Epithelial cell of esophagus (primary cell): Measurements from ENCODE around the gene KIF1A.

ENCODE experiments used
- DNase-seq: peaks from one replicate; pipeline ENCODE4 v3.0.0; 2010; ENCODE audit warnings: low read depth
- H3K4me3 ChIP-seq: 2 replicates; pipeline ENCODE4 v1.5.1; 2011; ENCODE audit warnings: mild to moderate bottlenecking, low read length, control low read depth
- CTCF ChIP-seq: IDR thresholded peaks from 2 replicates; pipeline ENCODE4 v1.5.1; 2011; ENCODE audit warnings: low read depth, mild to moderate bottlenecking, low read length, control low read depth, inconsistent platforms; ENCODE audit not compliant: insufficient read depth; ENCODE audit errors: missing control alignments

Gene KIF1A

GRCh38 chr2:240825476-240825875 lies 5.5 kb upstream of the KIF1A start:
- TF ChIP-seq CTCF = no peak
- no peak for DNase-seq
- no peak overlapping the region for H3K4me3 ChIP-seq

- no peak for DNase-seq
- H3K4me3 ChIP-seq = no peak overlapping the region
- TF ChIP-seq CTCF = no peak
Observed at GRCh38 chr2:240823449-240824336, 3.7 kb upstream of the KIF1A start.

- no peak overlapping the region for H3K4me3 ChIP-seq
- TF ChIP-seq CTCF = no peak
- no peak for DNase-seq
Observed at GRCh38 chr2:240822280-240822847, 2.3 kb upstream of the KIF1A start.

GRCh38 chr2:240821429-240821778 lies 1.4 kb upstream of the KIF1A start:
- TF ChIP-seq CTCF = no peak
- no peak overlapping the region for H3K4me3 ChIP-seq
- DNase-seq = no peak

- H3K4me3 ChIP-seq = no peak overlapping the region
- TF ChIP-seq CTCF = no peak
- no peak for DNase-seq
Observed at GRCh38 chr2:240820607-240821428, 799 bp upstream of the KIF1A start.

GRCh38 chr2:240819126-240819857 lies 727 bp downstream of the KIF1A start:
- no peak overlapping the region for H3K4me3 ChIP-seq
- no peak for DNase-seq
- no peak for TF ChIP-seq CTCF
